Smooth muscle cell (in vitro differentiated cells): ENCODE measurements around the gene NCKAP1. TPM values are rescaled to one million over a fixed set of nuclear protein-coding genes. Genes with fewer than 3 reads are reported as not detected.
"Not testable (repeated sequence)": the region's sequence is repeated elsewhere in the genome, so short reads cannot be mapped to it uniquely, and the experiment has no call there.

ENCODE experiments used
- DNase-seq: peaks from one replicate; lab custom pipeline; 2025; ENCODE audit not compliant: unreplicated experiment; lab: John Stamatoyannopoulos, UW
- H2AFZ ChIP-seq: fragments of 200-600 bp; sonication (generic); 2 replicates; pipeline ENCODE4 v1.6.0; 2016; ENCODE audit warnings: antibody characterized with exemption, low read depth, mild to moderate bottlenecking
- H3F3A ChIP-seq: fragments of 200-600 bp; sonication (generic); 2 replicates; pipeline ENCODE4 v1.6.0; 2017; ENCODE audit warnings: antibody characterized with exemption, low read depth
- H3K27ac ChIP-seq: fragments of 200-600 bp; sonication (generic); 2 replicates; pipeline ENCODE4 v1.5.1; 2016; ENCODE audit warnings: low read depth, mild to moderate bottlenecking
- H3K27me3 ChIP-seq: fragments of 200-600 bp; sonication (generic); 2 replicates; pipeline ENCODE4 v1.6.1; 2016; ENCODE audit warnings: low read depth, mild to moderate bottlenecking
- H3K36me3 ChIP-seq: fragments of 200-600 bp; sonication (generic); 2 replicates; pipeline ENCODE4 v1.5.1; 2016; ENCODE audit warnings: low read depth
- H3K4me1 ChIP-seq: fragments of 200-600 bp; sonication (generic); 2 replicates; pipeline ENCODE4 v1.5.1; 2016; ENCODE audit warnings: low read depth
- H3K4me2 ChIP-seq: fragments of 200-600 bp; sonication (generic); 2 replicates; pipeline ENCODE4 v1.6.0; 2016; ENCODE audit warnings: mild to moderate bottlenecking
- H3K4me3 ChIP-seq: fragments of 200-600 bp; sonication (generic); 2 replicates; pipeline ENCODE4 v1.5.1; 2016; ENCODE audit warnings: mild to moderate bottlenecking
- H3K79me2 ChIP-seq: fragments of 200-600 bp; sonication (generic); 2 replicates; pipeline ENCODE4 v1.6.0; 2016; ENCODE audit warnings: low read depth, mild to moderate bottlenecking
- H3K9ac ChIP-seq: fragments of 200-600 bp; sonication (generic); 2 replicates; pipeline ENCODE4 v1.6.0; 2016; ENCODE audit warnings: low read depth
- H3K9me3 ChIP-seq: fragments of 200-600 bp; sonication (generic); replicated peaks from 2 replicates; pipeline ENCODE4 v1.5.1; 2016; ENCODE audit warnings: low read depth
- H4K20me1 ChIP-seq: fragments of 200-600 bp; sonication (generic); 2 replicates; pipeline ENCODE4 v1.6.0; 2016; ENCODE audit warnings: low read depth
- CTCF ChIP-seq: fragments of 200-600 bp; sonication (generic); IDR thresholded peaks from 2 replicates; pipeline ENCODE4 v1.5.1; 2017; ENCODE audit warnings: borderline replicate concordance, mild to moderate bottlenecking, antibody characterized with exemption; ENCODE audit not compliant: insufficient read depth, poor library complexity, severe bottlenecking
- WGBS: methylation state at CpG from one replicate; pipeline ENCODE4 v1.1.7; 2016; ENCODE audit warnings: low lambda C conversion rate; 5-methylcytosine and 5-hydroxymethylcytosine counted together
- polyA plus RNA-seq: library from polyadenylated mRNA; unstranded; fragments of >200 nt; fragmentation: Nextera tagmentation; extraction: Ambion mirVana; gene quantifications from 2 replicates; pipeline ENCODE4 v1.2.1, GENCODE V29; 2016
- total RNA-seq: library from RNA; depleted of rRNA; stranded (reverse); fragments of >200 nt; gene quantifications from 2 replicates; pipeline ENCODE4 v1.2.3, GENCODE V29; 2014

NCKAP1 gene
- total and polyA plus RNA-seq, 2 experiments from 2014 or later, result 54.2 to 209 TPM

DNA sequence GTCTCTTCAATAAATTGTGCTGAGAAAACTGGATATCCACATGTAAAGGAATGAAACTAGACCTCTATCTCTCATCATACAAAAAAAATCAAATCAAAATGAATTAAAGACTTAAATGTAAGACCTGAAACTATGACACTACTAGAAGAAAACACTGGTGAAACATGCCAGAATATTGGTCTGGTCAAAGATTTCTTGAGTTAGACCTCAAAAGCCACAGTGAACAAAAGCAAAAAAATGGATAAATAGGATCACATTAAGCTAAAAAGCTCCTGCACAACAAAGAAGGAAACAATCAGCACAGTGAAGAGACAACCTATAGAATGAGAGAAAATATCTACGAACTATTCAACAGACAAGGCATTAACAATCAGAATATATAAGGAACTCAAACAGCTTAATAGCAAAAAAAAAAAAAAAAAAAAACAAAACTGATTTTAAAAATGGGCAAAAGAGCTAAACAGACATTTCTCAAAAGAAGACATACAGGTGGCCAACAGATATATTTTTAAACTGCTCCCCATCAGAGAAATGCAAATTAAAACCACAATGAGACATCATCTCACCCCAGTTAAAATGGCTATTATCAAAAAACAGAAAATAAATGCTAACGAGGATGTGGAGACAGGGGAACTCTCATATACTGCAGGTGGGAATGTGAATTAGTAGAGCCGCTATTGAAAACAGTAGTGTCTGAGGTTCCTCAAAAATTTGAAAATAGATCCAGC, 66.3 kb downstream of the NCKAP1 start:
- H3K27me3 ChIP-seq, result no peaks in the 10 kb centered on the region
- 98% methylated on average over 3 of the region's 3 CpGs for WGBS
- TF ChIP-seq CTCF, result no peak
- no peak overlapping the region for H3K4me2 ChIP-seq
- H3K79me2 ChIP-seq, result peaks cover 70% of the 10 kb centered on the region
- H3K9me3 ChIP-seq, result no peaks in the 10 kb centered on the region
- no peaks in the 10 kb centered on the region for H3F3A ChIP-seq
- no peak overlapping the region for H3K9ac ChIP-seq
- no peak overlapping the region for H2AFZ ChIP-seq
- peaks cover 39% of the 10 kb centered on the region for H4K20me1 ChIP-seq
- H3K36me3 ChIP-seq, result peaks cover 50% of the 10 kb centered on the region
- H3K4me3 ChIP-seq, result no peak overlapping the region
- DNase-seq, result no peak
- H3K4me1 ChIP-seq, result no peaks in the 10 kb centered on the region
- no peak overlapping the region for H3K27ac ChIP-seq

DNA sequence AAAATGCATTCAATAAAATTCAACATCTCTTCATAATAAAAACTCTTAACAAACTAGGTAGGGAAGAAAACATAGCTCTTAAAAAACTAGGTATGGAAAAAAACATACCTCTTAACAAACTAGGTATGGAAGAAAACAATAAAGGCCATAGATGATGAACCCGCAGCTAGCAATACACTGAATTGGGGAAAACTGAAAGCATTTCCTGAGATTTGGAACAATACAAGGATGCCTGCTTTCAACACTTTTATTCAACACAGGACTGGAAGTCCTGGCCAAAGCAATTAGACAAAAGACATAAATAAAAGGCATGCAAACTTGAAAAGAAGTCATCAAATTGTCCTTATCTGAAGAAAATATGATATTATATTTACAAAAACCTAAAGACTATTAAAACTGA, 67.8 kb downstream of the NCKAP1 start:
- Histone ChIP-seq H3K79me2 (peaks cover 76% of the 10 kb centered on the region), H3K9ac (no peak overlapping the region), H3K9me3 (no peaks in the 10 kb centered on the region), H3K36me3 (peaks cover 50% of the 10 kb centered on the region), H3F3A (no peaks in the 10 kb centered on the region), H2AFZ (no peak overlapping the region), H3K4me2 (no peak overlapping the region), H3K4me1 (no peaks in the 10 kb centered on the region), H3K4me3 (no peak overlapping the region), H3K27me3 (no peaks in the 10 kb centered on the region), H4K20me1 (peaks cover 39% of the 10 kb centered on the region), H3K27ac (no peak overlapping the region)
- no peak for TF ChIP-seq CTCF
- 96% methylated on average over 1 of the region's 1 CpG for WGBS
- DNase-seq, result no peak

- DNase-seq, result no peak
- no peak overlapping the region for H2AFZ ChIP-seq
- H3K27me3 ChIP-seq, result no peaks in the 10 kb centered on the region
- no peak for TF ChIP-seq CTCF
- no peak overlapping the region for H3K27ac ChIP-seq
- peaks cover 71% of the 10 kb centered on the region for H3K79me2 ChIP-seq
- H3K36me3 ChIP-seq, result peaks cover 38% of the 10 kb centered on the region
- peaks cover 39% of the 10 kb centered on the region for H4K20me1 ChIP-seq
- H3K4me3 ChIP-seq, result no peak overlapping the region
- no peaks in the 10 kb centered on the region for H3F3A ChIP-seq
- no peak overlapping the region for H3K4me2 ChIP-seq
- H3K9me3 ChIP-seq, result no peaks in the 10 kb centered on the region
- no peak overlapping the region for H3K9ac ChIP-seq
- no peaks in the 10 kb centered on the region for H3K4me1 ChIP-seq
Observed at GRCh38 chr2:182968493-182968892, 69.8 kb downstream of the NCKAP1 start.

DNA sequence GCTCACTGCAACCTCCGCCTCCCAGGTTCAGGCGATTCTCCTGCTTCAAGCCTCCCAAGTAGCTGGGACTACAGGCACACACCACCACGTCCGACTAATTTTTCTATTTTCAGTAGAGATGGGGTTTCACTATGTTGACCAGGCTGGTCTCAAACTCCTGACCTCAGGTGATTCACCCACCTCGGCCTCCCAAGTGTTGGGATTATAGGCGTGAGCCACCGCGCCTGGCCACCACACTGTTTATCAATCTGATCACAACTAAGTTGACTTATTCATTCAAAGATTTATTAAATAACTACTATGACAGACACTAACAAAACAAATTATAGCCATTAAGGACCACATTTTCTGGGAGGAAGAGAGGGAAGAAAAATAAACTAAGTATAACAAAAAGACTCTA, 71.9 kb downstream of the NCKAP1 start:
- WGBS, result over 99% methylated on average over 8 of the region's 8 CpGs
- H3K4me3 ChIP-seq, result not testable (repeated sequence)

More for the DNA sequence above, 71.9 kb downstream of the NCKAP1 start:
- Histone ChIP-seq H3K36me3 (peaks cover 38% of the 10 kb centered on the region), H4K20me1 (peaks cover 33% of the 10 kb centered on the region), H3K79me2 (peaks cover 75% of the 10 kb centered on the region)
- H3K9me3 ChIP-seq, H3K4me1 ChIP-seq, H3F3A ChIP-seq, H3K4me2 ChIP-seq, H3K27me3 ChIP-seq, H3K27ac ChIP-seq, H3K9ac ChIP-seq, H2AFZ ChIP-seq, DNase-seq: not testable (repeated sequence)
